SJSA1 (cell line): Measurements from ENCODE around the gene RNF187. TPM values are rescaled to one million over a fixed set of nuclear protein-coding genes. Genes with fewer than 3 reads are reported as not detected.

Source experiments
- DNase-seq, 2 experiments: peaks; one replicate each; pipeline ENCODE4 v3.0.0-alpha.2; 2015 to 2020; ENCODE audit warnings: low spot score in 2 of 2, low read depth in 1 of 2
- H3K27ac ChIP-seq: fragments of 250-450 bp; sonication (Bioruptor Pico); 2 replicates; pipeline ENCODE4 v1.5.1; 2020; ENCODE audit warnings: mild to moderate bottlenecking, moderate library complexity
- H3K27me3 ChIP-seq: fragments of 250-450 bp; sonication (Bioruptor Pico); replicated peaks from 2 replicates; pipeline ENCODE4 v1.5.1; 2020; ENCODE audit warnings: mild to moderate bottlenecking, moderate library complexity
- H3K36me3 ChIP-seq: fragments of 250-450 bp; sonication (Bioruptor Pico); 2 replicates; pipeline ENCODE4 v1.5.1; 2020; ENCODE audit warnings: mild to moderate bottlenecking
- H3K4me1 ChIP-seq: fragments of 250-450 bp; sonication (Bioruptor Pico); replicated peaks from 2 replicates; pipeline ENCODE4 v1.6.1; 2021; ENCODE audit warnings: mild to moderate bottlenecking
- H3K4me3 ChIP-seq: fragments of 250-450 bp; sonication (Bioruptor Pico); 2 replicates; pipeline ENCODE4 v1.5.1; 2020; ENCODE audit warnings: mild to moderate bottlenecking
- H3K9me3 ChIP-seq: fragments of 250-450 bp; sonication (Bioruptor Pico); replicated peaks from 2 replicates; pipeline ENCODE4 v1.5.1; 2020; ENCODE audit warnings: mild to moderate bottlenecking
- total RNA-seq: library from RNA; depleted of rRNA; stranded (reverse); fragments of >200 nt; shearing (Covaris generic); gene quantifications from 2 replicates; pipeline ENCODE4 v1.2.3, GENCODE V29; 2014; rRNA removed

Gene RNF187
- 25.0 and 36.4 TPM in 2 replicates for total RNA-seq

- peak in 1 of 2 experiments; percentile 86 for DNase-seq
- Histone ChIP-seq H3K4me3 (peak within 1 kb of the TSS; percentile 99), H3K9me3 (no peaks in the 10 kb centered on the region)
Measured at GRCh38 chr1:228487336-228488124, at the start of gene RNF187. RNF187 (plus strand) TSS chr1:228487382.

GRCh38 chr1:228437424-228437962 is 49.7 kb upstream of the RNF187 start:
- DNase-seq: no peak
- Histone ChIP-seq H3K4me3 (no peak overlapping the region), H3K4me1 (no peaks in the 10 kb centered on the region), H3K36me3 (no peaks in the 10 kb centered on the region), H3K27ac (no peak overlapping the region), H3K9me3 (no peaks in the 10 kb centered on the region), H3K27me3 (peaks cover 8% of the 10 kb centered on the region; the same call in 1 of the 2 replicates)

More at GRCh38 chr1:228487336-228488124, at the start of gene RNF187:
- no peaks in the 10 kb centered on the region for H3K27me3 ChIP-seq
- peak within 1 kb of the TSS; percentile 96 for H3K27ac ChIP-seq
- H3K36me3 ChIP-seq: peaks cover 28% of the 10 kb centered on the region
- peaks cover 27% of the 10 kb centered on the region for H3K4me1 ChIP-seq

GRCh38 chr1:228438266-228438665 is 48.9 kb upstream of the RNF187 start:
- Histone ChIP-seq H3K27ac (no peak overlapping the region), H3K4me1 (no peaks in the 10 kb centered on the region), H3K27me3 (peaks cover 10% of the 10 kb centered on the region; the same call in 1 of the 2 replicates), H3K4me3 (no peak overlapping the region), H3K9me3 (no peaks in the 10 kb centered on the region), H3K36me3 (no peaks in the 10 kb centered on the region)
- DNase-seq: no peak

- DNase-seq: no peak
- H3K36me3 ChIP-seq: no peaks in the 10 kb centered on the region
- no peaks in the 10 kb centered on the region for H3K9me3 ChIP-seq
- peaks cover 25% of the 10 kb centered on the region for H3K27me3 ChIP-seq
- H3K4me1 ChIP-seq: 0 out of 2 replicates have a peak, but pooled peaks cover 3% of the 10 kb centered on the region
- no peak overlapping the region for H3K4me3 ChIP-seq
- no peak overlapping the region for H3K27ac ChIP-seq
Measured at GRCh38 chr1:228440761-228441500, 46.3 kb upstream of the RNF187 start.

- DNase-seq: no peak
- Histone ChIP-seq H3K27me3 (peaks cover 33% of the 10 kb centered on the region), H3K4me3 (no peak overlapping the region), H3K27ac (no peak overlapping the region), H3K4me1 (0 out of 2 replicates have a peak, but pooled peaks cover 3% of the 10 kb centered on the region), H3K9me3 (no peaks in the 10 kb centered on the region), H3K36me3 (no peaks in the 10 kb centered on the region)
Measured at GRCh38 chr1:228443395-228443794, 43.8 kb upstream of the RNF187 start.

- no peak overlapping the region for H3K27ac ChIP-seq
- H3K27me3 ChIP-seq: peaks cover 35% of the 10 kb centered on the region
- no peaks in the 10 kb centered on the region for H3K36me3 ChIP-seq
- H3K9me3 ChIP-seq: no peaks in the 10 kb centered on the region
- H3K4me3 ChIP-seq: no peak overlapping the region
- H3K4me1 ChIP-seq: 0 out of 2 replicates have a peak, but pooled peaks cover 3% of the 10 kb centered on the region
- DNase-seq: no peak
Measured at GRCh38 chr1:228445490-228445842, 41.7 kb upstream of the RNF187 start.

- no peak overlapping the region for H3K4me3 ChIP-seq
- H3K27me3 ChIP-seq: peaks cover 35% of the 10 kb centered on the region
- no peak for DNase-seq
- H3K36me3 ChIP-seq: no peaks in the 10 kb centered on the region
- H3K27ac ChIP-seq: no peak overlapping the region
- H3K4me1 ChIP-seq: 0 out of 2 replicates have a peak, but pooled peaks cover 3% of the 10 kb centered on the region
- H3K9me3 ChIP-seq: no peaks in the 10 kb centered on the region
Measured at GRCh38 chr1:228445843-228446650, 41.1 kb upstream of the RNF187 start.

GRCh38 chr1:228446852-228447251 is 40.3 kb upstream of the RNF187 start:
- peaks cover 35% of the 10 kb centered on the region for H3K27me3 ChIP-seq
- 0 out of 2 replicates have a peak, but pooled peaks cover 3% of the 10 kb centered on the region for H3K4me1 ChIP-seq
- no peak overlapping the region for H3K27ac ChIP-seq
- no peak for DNase-seq
- no peaks in the 10 kb centered on the region for H3K9me3 ChIP-seq
- H3K36me3 ChIP-seq: no peaks in the 10 kb centered on the region
- no peak overlapping the region for H3K4me3 ChIP-seq

GRCh38 chr1:228448372-228448771 is 38.8 kb upstream of the RNF187 start:
- Histone ChIP-seq H3K4me3 (no peak overlapping the region), H3K27ac (no peak overlapping the region), H3K9me3 (no peaks in the 10 kb centered on the region), H3K27me3 (peaks cover 32% of the 10 kb centered on the region), H3K36me3 (no peaks in the 10 kb centered on the region), H3K4me1 (0 out of 2 replicates have a peak, but pooled peaks cover 3% of the 10 kb centered on the region)
- no peak for DNase-seq

GRCh38 chr1:228450200-228450599 is 37.0 kb upstream of the RNF187 start:
- H3K27me3 ChIP-seq: peaks cover 17% of the 10 kb centered on the region
- DNase-seq: no peak
- H3K27ac ChIP-seq: no peak overlapping the region
- H3K9me3 ChIP-seq: no peaks in the 10 kb centered on the region
- H3K4me1 ChIP-seq: 0 out of 2 replicates have a peak, but pooled peaks cover 3% of the 10 kb centered on the region
- H3K36me3 ChIP-seq: no peaks in the 10 kb centered on the region
- no peak overlapping the region for H3K4me3 ChIP-seq

GRCh38 chr1:228452194-228453021 is 34.8 kb upstream of the RNF187 start:
- H3K36me3 ChIP-seq: no peaks in the 10 kb centered on the region
- H3K4me1 ChIP-seq: peaks cover 6% of the 10 kb centered on the region
- no peaks in the 10 kb centered on the region for H3K9me3 ChIP-seq
- no peak overlapping the region for H3K4me3 ChIP-seq
- DNase-seq: no peak
- no peak overlapping the region for H3K27ac ChIP-seq
- H3K27me3 ChIP-seq: peaks cover 22% of the 10 kb centered on the region

- no peaks in the 10 kb centered on the region for H3K36me3 ChIP-seq
- H3K9me3 ChIP-seq: no peaks in the 10 kb centered on the region
- peaks cover 23% of the 10 kb centered on the region for H3K27me3 ChIP-seq
- peaks cover 11% of the 10 kb centered on the region for H3K4me1 ChIP-seq
- no peak overlapping the region for H3K27ac ChIP-seq
- no peak overlapping the region for H3K4me3 ChIP-seq
- no peak for DNase-seq
Measured at GRCh38 chr1:228453022-228453560, 34.1 kb upstream of the RNF187 start.
